ENCODE data around the gene SERGEF.

SERGEF gene

GRCh38 chr11:17766590-17766989 is 246.3 kb downstream of the SERGEF start:
- DNase-seq: no peak

DNA sequence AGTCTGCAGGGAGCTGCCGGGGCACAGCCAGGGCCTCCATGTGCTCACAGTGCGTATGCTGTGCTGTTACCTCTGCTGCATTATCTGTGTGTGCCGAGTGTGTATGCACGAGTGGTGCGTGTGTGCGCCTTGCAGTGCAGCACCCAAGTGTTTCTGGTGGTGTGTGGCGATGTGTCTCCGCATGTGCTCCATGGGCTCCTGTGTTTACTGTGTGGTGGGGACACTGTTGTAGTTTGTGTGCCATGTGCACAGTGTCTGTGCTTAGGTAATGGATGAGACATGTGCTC is 246.8 kb downstream of the SERGEF start:
- DNase-seq: no peak

- no peak for DNase-seq
Observed at GRCh38 chr11:17765356-17766072, 247.3 kb downstream of the SERGEF start.

- DNase-seq: no peak
Observed at GRCh38 chr11:17764446-17765218, 248.2 kb downstream of the SERGEF start.

DNA sequence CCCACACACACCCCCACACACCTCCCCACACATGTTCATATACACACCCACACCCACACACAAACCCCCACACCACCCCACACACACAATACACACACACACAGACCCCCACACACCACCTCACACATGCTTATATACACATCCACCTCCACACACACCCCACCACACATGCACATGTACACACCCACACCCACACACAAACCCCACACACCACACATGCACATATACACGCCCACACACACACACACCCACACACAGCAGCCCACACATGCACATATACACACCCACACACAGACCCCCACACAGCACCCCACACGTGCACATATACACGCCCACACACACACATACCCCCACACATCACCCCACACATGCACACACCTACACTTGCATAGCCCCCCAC is 249.1 kb downstream of the SERGEF start:
- DNase-seq: no peak

- no peak for DNase-seq
Observed at GRCh38 chr11:17763244-17763643, 249.6 kb downstream of the SERGEF start.

- DNase-seq: no peak
Observed at GRCh38 chr11:17762309-17762974, 250.4 kb downstream of the SERGEF start.

- DNase-seq: no peak
Observed at GRCh38 chr11:17760102-17761029, 252.5 kb downstream of the SERGEF start.

DNA sequence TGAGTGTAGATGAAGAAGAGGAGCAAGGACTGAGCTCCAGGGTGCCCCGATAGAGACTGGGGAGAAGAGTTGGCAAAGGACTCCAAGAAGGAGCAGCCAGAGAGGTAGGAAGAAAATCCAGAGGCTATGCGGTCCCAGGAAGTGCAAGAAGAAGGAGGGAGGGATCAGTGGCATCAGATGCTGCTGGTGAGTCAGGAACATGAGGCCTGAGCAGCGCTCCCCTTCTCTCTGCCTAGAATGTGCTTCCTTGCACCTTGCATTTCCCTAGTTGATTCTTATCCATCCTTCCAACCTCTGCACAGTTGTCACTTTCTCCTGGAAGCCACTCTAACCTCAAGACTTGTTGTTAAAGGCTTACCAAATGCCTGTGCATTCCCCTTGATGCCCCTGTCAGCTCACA is 257.0 kb downstream of the SERGEF start:
- DNase-seq: no peak

DNA sequence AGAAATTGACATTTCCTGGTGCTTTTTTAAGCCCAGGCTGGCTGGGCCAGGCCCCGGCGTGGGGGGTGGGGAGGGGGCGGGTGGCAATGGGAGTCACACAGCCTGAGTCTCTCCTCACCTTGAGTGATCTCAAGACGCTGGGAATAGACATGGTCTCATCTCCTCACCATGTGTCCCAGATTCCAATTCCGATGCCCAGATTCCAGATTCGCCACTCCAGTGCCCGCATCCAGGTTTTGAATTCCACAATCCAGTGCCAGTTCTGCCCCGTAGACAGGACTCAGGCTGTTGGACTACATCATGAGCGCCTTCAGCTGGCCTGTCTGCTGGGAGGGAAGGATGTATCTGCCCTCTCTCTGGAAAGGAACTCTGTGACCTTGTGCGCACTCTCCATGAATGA is 259.2 kb downstream of the SERGEF start:
- DNase-seq: no peak

GRCh38 chr11:17753153-17753552 is 259.7 kb downstream of the SERGEF start:
- DNase-seq: no peak

- no peak for DNase-seq
Observed at GRCh38 chr11:17752144-17752543, 260.7 kb downstream of the SERGEF start.

- no peak for DNase-seq
Observed at GRCh38 chr11:17751558-17751957, 261.3 kb downstream of the SERGEF start.

GRCh38 chr11:17750801-17751165 is 262.1 kb downstream of the SERGEF start:
- DNase-seq: no peak

DNA sequence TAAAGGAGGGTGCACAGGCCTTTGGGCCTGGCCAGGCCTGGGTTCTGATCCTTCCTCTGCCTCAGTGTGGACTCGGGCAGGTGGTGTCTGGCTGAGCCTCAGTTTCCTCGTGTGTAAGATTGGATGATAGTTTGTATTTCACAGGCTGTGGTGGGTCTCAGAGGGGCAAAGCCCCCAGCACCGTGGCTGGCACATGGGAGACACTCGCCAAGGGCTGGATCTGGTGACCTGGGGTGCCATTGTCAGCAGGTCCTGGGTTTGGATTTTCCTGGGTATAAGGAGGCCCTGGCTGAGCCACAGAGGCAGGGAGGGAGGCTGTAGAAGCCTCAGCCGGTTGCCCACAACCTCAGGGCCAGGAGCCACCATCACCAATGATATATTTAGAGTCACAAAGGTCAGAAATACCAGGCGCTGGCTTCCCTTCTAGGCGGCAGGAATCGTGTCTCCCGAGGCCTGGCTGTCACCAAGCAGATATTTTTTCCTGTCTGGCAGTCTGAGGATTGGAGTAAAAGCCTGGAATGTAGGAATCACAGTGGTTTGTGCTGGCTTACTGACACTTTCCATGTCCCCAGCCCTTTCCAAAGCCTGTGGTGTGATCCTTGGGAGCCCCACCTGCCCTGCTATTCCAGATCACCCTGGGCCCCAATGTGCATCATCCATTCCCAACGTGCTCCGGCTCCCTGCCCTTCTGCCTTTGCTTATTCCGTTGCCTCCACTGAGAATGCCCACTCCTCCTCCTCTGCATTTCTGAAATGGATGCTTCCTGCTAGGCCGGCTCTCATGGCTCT is 262.6 kb downstream of the SERGEF start:
- no peak for DNase-seq

DNA sequence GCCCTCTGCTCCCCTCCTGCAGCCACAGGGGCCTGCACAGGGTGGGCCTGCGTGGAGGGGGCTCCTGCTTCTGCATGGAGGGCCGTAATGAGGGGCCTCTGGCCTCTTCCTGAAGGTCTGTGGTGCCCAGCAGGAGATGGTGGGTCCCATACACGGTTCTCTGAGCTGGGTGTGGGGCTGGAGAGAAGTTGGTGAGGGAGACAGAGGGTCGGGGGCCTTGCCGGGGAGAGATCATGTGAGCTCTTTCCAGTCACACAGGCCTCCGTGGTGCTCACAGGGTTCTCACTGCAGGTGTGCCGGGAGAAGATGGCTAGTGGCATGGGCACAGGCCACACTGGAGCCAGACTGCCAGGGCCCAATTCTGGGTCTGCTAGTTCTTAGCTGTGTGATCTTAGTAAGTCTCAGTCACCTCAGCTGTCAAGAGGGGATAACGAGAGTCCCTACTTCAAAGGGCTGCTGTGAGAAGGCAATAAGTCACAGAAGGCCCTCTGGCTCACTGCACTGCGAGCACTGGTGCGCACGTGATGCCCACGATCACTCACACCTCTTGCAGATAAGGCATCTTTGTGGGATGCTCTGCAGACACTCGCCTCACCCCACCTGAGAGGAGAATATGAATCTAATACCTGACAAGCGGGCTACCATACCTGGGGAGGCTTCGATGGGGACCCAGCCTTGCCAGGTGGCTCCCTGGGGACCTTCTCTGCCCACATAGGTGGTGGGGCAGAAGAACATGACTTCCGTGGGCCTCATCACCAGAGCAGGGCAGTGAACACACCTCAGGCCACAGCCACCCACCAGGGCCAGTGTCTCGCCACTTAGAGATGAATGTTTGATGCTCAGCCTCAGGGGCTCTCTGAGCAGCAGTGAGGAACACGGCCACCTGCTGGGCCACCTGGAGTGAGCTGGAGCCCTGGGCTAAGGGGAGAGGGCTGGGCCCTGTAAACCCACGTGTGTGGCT is 263.8 kb downstream of the SERGEF start:
- no peak for DNase-seq

DNA sequence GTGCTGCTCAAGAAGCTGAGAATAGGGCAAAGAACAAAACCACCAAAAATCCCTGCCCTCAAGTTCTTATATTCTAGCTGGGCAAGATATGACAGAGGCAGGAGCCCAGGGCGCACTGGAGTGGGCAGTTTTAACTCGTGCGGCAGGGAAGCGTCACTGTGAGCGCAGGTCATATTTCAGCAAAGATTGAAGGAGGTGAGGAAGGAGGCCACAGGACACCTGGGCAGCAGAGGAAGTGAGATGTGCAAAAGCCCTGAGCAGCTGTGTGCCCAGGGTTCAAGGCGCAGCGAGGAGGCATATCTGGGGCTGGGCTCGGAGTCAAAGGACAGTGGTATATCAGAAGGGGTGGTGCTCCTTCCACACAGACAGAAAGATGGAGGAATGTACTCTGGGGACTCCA is 264.8 kb downstream of the SERGEF start:
- DNase-seq: no peak

GRCh38 chr11:17747131-17747955 is 265.5 kb downstream of the SERGEF start:
- no peak for DNase-seq

GRCh38 chr11:17746096-17746495 is 266.8 kb downstream of the SERGEF start:
- DNase-seq: no peak

Data from NCI-H1694 (cell line).